GM21381 (cell line): ENCODE data around the gene ZBTB38.

Experiments used
- ATAC-seq: cut with Tn5 transposase; IDR thresholded peaks from one replicate; pipeline ENCODE4 v1.9.1; 2021; ENCODE audit warnings: mild to moderate bottlenecking, moderate library complexity; ENCODE audit not compliant: unreplicated experiment

The ZBTB38 gene, protein sequence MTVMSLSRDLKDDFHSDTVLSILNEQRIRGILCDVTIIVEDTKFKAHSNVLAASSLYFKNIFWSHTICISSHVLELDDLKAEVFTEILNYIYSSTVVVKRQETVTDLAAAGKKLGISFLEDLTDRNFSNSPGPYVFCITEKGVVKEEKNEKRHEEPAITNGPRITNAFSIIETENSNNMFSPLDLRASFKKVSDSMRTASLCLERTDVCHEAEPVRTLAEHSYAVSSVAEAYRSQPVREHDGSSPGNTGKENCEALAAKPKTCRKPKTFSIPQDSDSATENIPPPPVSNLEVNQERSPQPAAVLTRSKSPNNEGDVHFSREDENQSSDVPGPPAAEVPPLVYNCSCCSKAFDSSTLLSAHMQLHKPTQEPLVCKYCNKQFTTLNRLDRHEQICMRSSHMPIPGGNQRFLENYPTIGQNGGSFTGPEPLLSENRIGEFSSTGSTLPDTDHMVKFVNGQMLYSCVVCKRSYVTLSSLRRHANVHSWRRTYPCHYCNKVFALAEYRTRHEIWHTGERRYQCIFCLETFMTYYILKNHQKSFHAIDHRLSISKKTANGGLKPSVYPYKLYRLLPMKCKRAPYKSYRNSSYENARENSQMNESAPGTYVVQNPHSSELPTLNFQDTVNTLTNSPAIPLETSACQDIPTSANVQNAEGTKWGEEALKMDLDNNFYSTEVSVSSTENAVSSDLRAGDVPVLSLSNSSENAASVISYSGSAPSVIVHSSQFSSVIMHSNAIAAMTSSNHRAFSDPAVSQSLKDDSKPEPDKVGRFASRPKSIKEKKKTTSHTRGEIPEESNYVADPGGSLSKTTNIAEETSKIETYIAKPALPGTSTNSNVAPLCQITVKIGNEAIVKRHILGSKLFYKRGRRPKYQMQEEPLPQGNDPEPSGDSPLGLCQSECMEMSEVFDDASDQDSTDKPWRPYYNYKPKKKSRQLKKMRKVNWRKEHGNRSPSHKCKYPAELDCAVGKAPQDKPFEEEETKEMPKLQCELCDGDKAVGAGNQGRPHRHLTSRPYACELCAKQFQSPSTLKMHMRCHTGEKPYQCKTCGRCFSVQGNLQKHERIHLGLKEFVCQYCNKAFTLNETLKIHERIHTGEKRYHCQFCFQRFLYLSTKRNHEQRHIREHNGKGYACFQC (N-terminal part only)

DNA sequence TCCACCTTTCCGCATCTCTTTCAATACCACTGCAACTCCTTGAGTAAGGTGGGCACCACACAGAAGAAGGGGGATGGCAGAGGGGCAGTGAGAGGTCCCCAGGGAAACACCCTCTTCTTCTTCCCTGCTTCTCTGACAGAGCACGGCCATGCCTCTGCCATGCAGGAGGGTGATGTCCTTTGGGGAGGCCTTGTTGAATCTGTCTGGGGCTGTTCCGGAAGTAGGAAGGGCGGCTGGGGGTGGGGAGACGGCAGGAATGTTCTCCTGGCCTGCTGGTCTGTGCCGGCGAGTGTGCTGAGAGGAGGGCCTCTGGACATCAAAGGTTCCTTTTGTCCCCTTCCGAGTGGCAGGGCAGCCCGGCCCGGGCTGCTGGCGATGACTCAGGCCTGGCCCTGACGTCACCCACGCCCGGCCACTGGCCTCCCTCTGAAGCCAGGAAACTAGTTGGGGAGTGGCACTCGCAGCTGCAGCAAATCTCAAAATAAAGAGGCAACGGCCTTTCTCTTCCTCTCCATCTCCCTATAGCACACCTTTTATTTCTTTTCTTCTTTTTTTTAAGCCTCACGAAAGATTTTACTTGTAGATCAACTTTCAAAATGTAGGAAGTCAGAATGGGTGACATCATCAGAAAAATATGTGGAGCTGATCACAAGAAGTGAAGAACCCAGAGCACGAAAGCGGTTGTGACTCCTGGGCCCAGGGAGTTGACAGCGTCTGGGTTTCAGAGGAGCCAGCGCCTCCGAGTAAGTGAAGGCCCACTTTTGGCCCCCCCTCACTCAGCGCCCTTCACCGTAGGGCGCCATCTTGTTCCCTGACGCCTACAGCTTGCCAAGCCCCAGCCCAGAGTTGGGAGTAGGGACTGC, at the start of gene ZBTB38:
Gene ZBTB38 (plus strand): TSS at position 443 of the 863 bp plus-strand sequence. CDS start 73,885 bp downstream, outside the sequence.
- no peak for ATAC-seq

DNA sequence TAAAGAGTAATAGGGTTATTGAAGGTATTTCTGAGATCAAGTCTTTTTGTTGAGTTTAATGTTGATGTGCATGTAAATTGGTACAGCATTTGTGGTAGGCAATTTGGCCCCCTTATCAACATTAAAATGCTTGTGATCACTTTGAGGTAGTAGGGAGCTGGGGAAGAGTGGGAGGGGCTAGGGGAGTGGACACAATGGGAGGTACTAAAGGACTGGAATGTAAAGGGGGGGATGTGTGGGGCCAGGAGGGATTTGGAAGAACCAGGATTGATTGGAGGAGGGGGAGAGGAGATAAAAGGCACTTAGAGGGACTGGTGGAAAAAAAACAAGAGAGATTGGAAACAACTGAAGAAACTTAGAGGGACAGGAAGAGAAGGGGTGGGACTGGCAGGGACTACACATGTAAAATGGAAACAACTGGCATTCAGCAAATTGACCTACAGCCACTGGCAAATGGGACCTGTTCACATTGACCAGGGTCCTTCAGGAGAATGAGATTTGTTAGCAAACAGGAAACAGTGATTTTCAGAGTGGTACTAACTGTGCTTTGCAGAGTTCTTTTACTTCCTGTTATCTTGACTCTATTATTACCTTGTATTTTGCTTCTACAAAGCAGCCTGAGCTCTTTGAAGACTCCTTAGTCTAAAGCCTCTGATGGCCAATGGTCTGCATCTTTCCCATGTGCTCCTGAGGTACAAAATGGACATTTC, 47.8 kb upstream of the ZBTB38 start:
- no peak for ATAC-seq

DNA sequence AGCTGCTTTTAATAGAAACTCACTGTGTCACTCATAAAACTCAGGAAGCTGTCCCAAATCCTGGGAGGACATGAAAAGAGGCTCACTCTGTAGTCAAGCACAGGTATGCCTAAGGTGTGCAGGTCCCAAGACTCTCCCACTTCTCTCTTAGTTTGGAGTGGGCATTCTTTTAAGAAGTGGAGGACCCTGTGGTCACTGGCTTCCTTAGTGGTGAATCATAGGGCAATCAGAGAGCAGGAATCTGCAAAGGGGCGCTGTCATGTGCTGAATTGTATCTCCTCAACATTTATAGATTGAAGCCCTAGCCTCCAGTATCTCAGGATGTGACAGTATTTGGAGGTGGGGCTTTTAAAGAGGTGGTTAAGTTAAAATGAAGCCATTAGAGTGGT, 47.2 kb upstream of the ZBTB38 start:
- ATAC-seq = no peak

DNA sequence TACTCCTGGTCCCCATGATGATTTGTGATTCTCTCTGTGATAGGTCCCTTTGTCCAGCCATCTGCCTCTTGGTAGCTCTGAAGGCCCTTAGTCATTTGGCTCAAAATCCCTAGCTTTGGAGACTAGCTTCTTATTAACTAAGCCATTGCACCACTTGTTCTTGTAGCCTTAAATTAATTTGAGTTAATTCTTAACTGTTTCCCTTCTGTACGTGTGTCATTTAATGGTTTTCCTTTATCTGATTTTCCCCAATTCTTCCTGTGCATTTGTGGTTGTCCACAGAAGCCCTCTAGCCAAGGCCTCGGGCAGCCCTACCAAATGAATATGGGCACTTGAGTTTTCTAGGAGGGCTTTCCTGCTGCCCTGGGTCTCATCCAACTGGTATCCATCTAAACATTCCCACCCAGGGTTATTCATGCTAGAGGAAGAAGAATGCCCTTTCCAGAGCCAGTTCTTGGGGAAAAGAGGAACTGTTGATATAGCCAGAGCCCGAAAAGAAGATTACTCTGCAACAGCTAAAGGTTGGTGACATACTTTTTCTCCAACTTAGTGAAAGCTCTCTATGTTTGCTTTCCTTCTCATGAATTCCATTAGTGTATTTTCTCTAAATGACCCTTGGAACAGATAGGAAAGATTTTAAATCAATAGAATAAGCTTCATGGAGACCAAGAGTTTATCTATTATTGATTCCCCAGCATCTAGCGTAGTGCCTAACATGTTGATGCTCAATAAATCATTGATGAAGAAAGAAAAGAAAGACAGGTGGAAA, 44.2 kb upstream of the ZBTB38 start:
- ATAC-seq = no peak

DNA sequence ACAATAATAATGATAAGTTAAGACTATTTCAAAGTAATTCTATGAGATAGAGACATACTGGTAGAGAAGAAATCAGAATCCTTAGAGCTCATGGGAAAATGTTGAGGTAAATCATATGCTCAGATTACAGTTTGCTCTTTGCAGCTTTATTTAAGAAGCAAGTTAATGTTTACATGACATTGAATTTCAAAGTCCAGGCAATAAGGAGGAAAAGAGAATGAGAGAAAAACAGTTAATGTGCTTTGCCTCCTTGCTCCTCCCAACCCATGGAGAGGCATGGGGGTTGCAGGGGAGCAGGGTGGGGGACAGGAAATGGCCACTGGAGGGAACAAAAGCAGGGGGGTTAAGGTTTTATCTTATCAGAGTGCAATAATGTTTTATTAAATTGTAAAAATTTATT, 42.2 kb upstream of the ZBTB38 start:
- no peak for ATAC-seq

DNA sequence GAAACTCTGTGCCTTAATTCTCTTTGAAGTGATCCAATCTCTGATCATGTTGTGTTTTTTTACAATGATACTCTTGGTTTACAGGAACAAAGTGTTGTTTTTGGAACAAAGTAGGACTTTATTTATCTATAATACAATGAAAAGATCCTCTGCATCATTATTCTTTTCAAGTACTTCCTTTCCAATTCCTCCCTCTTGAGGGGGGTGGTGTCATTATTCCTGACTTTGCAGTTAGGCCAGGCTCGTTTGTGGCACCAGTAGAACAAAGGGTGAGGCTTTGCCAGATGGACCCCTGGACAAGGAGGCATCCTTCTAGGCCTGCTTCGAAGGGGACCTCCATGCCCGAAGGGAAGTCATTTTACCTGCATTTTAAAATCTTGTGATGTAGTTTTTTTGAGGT, 41.7 kb upstream of the ZBTB38 start:
- no peak for ATAC-seq

DNA sequence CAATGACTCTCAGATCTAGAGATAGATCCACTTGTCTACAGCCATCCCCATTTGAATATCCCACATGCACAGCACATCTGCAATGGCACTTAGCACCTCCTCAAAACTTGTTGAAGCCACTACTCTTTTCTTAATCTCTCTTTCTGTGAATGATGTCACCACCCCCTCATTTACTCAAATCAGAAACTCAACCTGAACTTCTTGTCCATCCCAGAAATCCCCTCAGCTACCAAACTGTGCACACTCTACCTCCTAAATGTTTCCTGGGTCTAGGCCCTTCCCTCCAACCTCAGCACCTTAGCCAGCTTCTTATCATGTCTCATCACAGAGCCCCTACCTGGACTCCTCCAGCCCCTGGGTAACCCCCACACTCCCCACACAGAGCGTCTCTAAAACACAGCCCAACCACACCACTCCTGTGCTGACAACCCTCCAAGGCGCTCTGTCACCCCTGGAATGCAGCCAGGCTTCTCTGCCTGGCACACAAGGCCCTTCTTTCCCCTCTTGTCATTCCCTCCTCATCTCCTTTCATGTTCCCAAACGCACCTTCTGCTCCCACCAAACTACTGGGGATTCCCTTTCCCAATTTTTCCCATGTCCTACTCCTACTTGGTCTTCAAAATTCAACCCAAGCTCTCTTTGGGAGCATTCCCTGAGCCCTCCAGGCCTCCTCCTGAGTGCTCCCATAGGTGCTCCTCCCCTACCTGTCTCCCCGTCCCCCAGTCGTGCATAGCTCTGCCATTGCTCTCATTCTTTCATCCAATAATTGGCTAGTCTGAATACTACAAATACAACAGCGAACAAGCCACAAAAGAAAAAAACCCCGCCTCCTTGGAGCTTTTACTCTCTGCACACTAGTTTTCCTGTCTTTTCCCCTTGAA, 39.8 kb upstream of the ZBTB38 start:
- peak; percentile 55 for ATAC-seq

DNA sequence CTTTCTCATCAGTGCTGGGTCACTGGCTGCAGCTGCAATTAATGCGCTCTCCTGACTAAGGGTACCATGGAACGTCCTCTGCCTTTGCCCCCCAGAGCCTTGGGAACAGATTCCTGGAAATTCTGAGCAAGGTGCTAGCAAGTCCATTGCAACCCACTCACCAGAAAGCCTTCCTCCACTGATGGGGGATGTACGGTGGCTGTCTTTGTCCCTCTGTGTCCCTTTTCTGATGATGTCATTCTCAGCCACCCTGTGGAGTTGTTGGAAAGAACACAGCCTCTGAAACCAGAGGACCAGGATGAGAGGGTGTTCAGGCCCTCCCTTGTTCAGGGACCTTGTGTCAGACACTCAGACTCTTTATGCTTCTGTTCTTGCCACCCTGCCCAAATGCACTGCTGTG, 38.1 kb upstream of the ZBTB38 start:
- no peak for ATAC-seq

DNA sequence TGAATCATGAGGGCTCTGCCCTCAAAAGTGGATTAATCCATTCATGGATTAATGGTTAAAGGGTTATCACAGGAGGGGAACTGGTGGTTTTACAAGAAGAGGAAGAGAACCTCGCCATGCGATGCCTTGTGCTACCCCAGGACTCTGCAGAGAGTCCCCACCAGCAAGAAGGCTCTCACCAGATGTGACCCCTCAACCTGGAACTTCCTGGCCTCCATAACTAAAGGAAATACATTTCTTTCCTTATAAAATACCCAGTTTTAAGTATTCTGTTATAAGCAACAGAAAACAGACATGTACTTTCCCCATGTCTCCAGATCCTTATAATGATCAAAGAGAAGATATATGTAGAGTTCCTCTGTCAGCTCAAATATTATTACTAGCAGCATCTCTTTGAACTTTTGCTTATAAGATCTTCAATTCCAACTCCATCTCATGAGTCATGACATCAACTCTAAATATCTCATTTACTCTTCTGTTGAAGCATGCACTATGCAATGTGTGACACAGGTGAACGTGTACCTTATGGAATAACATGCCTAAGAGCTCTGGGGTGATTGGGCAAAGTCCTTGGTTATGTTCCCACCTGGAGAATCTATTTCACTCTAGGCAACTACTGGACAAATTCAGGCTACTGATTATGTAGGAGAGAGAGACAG, 37.5 kb upstream of the ZBTB38 start:
- ATAC-seq = no peak

DNA sequence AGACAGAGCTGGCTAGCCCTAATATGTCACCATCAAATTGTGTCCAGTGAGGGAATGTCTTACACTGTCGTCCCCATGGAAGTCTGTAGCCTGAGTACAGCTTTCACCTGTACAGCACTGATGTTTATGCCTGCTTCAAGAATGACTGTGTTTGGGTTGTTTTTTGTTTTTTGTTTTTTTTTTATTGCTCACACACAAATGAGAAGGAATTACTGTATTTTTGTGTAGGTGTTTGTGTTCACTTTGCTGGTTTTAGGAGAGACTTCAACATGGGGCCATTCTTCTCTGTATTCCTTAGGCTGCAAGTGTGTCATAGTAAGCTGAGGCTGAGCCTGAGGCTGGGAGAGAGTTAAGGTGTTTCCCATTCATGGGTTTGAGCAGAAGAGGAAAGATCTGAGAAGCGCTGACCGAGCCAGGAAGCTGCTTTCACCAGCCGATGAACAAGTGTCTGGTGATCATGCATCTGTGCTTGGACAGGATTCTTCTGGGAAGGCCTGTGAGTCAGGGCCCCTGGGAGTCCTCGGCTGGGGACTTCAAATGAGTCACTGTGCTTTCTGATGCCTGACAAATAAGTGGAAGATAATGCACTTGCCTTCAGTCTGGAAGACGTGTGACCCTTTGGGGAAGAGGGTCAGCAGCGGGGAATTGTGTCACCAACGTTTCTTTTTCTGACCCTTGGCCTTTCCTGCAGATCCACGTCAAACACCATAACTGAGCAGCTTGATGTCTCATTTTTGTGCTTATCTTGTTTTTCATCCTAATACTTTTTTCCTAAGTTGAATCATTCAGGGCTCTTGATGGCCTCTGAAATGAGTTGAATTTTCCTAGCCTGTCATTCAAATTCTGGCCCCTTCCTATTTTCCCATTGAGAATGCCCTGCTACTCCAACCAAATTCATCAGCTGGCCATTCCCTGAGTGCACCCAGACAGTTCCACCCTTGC, 36.7 kb upstream of the ZBTB38 start:
- ATAC-seq = no peak

DNA sequence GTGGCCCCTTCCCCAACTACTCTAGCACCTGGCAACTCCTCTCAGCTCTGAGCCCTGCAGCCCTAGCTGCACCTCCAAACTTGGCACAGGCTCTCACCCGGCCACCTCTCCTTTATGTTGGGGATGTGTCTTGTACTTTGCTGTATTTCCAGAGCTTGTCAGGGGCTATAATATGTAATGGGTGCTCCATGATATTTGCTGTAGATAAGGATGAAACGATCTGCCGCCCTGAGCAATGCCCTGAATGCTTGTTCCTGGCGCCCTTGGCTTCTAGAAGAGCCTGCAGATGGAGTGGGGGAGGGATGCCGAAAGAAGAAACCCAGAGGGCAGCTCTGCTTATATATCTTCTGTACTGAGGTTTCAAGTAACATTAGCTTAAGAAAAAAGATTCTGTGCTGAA, 35.9 kb upstream of the ZBTB38 start:
- no peak for ATAC-seq

DNA sequence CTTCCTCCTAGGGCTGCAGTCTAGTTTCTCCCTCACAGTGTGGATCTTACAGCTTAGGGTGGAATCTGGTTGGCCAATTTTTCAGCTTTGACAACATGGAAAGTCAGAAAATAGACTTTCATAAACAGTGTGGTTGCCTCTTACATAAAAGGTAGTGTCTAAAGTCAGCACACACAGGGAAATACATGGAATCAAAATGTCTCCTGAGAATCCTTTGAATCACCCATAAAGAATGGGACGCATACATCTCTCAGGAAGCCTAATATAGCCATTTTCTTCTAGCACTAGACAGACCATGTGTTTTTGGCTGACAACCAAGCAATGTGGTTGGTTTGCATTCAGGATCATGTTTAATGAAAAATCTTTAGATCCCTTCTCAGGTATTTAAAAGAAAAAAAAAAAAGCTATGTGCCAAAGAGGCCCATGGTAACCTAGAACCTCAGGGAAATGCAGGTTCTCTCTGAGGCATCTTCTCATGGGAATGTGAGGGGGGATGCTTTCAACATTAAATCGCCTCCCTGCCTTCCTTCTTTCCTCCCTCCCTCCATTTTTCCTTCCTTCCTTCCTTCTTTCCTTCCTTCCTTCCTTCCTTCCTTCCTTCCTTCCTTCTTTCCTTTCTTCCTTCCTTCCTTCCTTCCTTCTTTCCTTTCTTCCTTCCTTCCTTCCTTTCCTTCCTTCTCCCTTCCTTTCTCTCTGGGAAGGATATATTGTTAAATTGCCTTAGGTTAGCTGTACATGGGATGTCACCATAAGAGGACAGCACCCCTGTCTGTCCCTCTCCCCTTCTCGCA, 34.3 kb upstream of the ZBTB38 start:
- no peak for ATAC-seq

DNA sequence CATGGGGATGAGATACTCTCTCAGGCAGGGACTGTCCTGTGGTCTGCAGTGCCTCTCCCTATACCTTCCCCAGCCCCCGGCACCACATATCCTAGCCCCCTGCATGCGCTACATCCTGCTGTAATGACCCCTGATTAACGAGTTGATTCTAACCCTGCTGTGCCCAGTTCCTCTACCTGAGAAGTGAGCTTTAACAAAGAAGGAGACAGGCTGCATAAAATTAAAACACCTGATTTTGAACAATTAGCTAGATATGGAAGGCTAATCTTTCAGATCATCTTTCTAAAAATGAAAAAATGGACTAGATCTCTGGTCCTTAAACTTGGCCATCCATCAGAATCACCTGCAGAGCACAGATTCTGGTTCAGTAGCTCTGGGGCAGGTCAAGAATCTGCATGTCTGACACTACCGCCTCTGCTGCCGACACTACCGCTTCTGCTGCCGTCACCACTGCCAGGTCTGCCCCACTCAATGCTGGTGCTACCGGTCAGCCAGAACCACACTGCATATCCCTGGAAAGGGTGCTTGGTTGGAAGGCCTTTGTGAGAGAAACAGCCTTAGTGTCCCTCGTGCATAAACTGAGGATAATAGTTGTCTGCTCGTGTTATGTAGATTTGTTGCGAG, 33.6 kb upstream of the ZBTB38 start:
- no peak for ATAC-seq

DNA sequence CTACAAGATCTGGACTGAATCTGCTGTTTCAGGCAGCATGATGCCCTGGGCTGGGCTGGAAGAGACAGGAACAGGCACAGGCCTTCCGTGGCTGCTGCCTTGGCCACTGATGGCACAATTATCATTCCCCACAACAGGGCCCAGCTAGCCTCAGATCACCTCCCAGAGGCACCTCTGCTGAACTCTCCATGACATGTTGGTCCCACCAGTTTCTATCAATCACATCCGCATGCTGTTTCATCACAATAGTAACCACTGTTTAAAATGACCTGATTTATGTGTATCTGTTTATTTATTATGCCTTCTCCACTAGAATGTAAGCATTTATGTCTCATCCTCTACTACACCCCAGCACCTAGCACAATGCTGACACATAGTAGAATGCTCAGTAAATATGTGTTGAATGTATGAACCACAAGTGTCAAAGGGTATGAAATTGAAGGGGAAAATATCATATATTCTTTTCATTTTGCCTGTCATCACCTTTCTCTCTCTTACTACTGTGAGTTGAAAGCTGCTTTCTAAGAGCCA, 32.7 kb upstream of the ZBTB38 start:
- ATAC-seq = no peak
